Stimulated activated CD8-positive, alpha-beta memory T cell treated with anti-CD3 and anti-CD28 coated beads, Interleukin-4, amount 100 ng/mL, for 4 hours (primary cell): ENCODE results near the gene HMG20A.

Experiments
- DNase-seq, 2 donors: peaks; one replicate each; pipeline ENCODE4 v3.0.0-alpha.2; 2020; ENCODE audit warnings: low read depth in 2 of 2, low spot score in 1 of 2

HMG20A gene

GRCh38 chr15:77426871-77427270 is 6.2 kb downstream of the HMG20A start:
- no peak for DNase-seq

GRCh38 chr15:77430213-77430612 is 9.5 kb downstream of the HMG20A start:
- DNase-seq: no peak

DNA sequence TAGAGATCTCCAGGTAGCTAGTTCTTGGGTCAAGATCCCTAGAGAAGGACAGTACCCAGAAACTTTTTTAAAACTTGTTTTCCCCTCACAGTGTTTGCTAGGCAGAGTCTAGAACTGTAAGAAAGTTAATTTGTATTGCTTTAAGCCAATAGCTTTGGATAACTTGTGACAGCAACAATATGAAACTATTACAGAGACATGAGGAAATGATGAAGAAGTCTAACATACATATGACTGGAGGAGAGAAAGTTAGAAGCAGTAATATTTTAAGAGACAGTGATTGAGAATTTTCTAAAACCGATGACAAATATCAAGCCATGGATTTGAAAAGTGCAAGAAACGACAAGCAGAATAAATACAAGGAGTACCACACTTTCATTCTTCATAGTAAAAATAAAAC is 10.0 kb downstream of the HMG20A start:
- no peak for DNase-seq

GRCh38 chr15:77436822-77437221 is 16.1 kb downstream of the HMG20A start:
- DNase-seq: no peak

DNA sequence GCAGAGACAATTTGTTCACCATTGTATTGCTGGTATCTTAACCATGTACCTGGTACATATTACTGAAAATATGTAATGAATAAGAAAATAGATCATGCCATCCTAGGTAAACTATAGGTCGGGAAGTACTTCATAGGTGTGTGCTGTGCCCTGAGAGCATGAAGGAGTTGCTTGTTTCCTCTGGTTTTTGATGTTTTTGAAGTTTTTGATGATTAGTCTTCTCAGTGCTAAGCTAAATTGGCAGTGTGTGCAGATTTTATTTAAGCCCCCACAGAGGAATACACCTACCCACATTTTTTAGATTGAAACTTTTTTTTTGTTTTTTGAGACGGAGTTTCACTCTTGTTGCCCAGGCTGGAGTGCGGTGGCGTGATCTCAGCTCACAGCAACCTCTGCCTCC is 16.6 kb downstream of the HMG20A start:
- DNase-seq: no peak

GRCh38 chr15:77440378-77440999 is 19.8 kb downstream of the HMG20A start:
- DNase-seq: no peak

GRCh38 chr15:77446840-77447390 is 26.2 kb downstream of the HMG20A start:
- DNase-seq: no peak

GRCh38 chr15:77454265-77454664 is 33.6 kb downstream of the HMG20A start:
- DNase-seq: no peak

GRCh38 chr15:77454951-77455350 is 34.3 kb downstream of the HMG20A start:
- DNase-seq: no peak

DNA sequence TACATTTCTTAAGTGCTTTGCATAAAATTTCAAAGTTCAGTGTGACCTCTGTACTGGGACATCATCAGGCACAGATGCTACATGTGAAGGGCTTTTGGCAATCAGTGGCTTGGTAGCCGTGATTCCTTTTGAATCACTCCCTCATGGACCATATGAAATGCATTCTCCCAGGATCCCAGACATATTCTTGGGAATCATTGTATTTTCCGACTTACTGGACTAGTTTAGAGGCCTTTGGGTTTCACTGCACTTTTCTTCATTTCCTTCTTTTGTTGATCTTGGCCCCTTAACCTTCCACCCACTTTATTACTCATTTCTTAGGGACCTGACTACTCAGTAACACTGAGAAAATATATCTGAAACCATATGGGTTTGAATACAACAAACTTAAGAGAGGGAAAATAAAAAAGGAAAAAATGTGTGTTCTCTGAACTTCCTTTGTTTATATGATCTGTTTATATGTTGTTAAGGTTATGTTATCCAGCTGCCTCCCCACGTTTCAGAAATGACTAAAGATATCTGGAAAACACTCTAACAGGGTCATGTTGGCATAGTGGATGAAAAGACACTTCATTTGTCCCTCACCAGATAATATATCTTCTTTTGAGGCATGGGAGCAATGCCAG is 35.1 kb downstream of the HMG20A start:
- no peak for DNase-seq

DNA sequence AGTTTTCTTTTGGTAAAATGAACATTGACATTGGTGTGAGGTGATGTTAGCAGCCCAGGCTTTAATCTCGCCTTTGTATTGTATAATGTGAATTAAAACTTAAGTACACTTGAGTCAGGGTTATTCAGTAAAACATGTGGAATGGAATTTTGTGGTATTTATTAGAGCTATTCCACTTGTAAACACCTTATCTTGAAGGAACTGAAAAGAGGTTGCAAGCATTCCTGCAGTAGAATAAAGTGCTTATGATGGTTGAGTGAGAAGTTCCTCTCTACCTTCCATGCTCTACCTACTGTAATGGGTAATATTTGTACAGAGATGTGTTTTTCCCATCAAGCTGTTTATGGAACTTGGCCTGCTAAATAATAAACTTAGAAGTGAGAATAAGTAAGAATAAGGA is 36.1 kb downstream of the HMG20A start:
- no peak for DNase-seq

DNA sequence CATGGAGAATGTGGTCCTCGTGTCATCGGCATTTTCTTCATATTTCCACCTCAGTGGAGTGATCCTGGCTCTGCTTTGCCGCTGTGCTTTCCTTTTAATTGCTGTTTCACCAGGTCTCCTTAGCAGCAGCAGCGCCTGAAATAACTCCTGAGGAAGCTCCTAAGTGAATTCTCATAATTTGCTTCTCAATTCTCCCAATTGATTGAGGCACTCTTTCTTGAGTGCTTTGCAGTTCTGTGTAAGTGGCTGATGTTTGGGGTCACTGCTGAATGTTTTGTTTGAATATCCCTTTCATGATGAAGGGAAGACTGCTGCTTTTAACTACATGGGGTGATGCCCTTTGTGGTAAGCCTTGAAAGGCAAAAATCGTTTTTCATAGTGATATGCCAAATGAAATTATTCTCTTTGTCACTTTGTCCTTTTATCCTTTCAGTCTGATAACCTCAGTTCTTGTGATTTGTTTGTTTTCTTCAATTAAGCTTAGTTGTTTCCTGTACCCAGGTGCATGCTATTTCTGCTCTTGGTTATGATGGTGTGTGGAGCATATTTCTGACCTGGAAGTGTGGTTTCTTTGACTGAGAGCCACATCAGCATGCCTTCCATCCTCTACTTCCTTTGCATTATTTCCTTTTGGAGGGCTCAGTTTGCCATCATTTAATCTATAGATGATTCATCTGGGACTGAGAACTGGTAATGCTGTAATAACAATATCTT is 36.7 kb downstream of the HMG20A start:
- no peak for DNase-seq

- no peak for DNase-seq
These were observed 37.2 kb downstream of the HMG20A start for GRCh38 chr15:77457905-77458265.

DNA sequence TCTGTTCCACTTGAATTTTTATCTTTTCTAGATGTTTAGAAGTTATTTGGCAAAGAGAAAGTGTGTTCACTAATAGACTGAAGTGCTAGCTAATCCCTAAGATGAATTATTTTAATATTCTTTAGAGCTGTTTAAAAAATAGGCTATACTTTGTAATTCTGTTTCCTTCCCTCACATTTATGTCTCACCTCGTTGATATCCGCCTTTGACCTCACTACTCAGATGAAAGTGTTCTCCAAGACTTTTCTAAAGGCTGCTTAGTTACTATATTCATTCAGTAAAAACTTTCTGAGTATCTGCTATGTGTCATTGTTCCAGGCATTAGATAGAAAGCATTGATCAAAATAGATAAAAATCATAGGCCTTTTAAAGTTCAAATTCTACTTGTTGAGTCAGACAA is 38.3 kb downstream of the HMG20A start:
- DNase-seq: no peak

DNA sequence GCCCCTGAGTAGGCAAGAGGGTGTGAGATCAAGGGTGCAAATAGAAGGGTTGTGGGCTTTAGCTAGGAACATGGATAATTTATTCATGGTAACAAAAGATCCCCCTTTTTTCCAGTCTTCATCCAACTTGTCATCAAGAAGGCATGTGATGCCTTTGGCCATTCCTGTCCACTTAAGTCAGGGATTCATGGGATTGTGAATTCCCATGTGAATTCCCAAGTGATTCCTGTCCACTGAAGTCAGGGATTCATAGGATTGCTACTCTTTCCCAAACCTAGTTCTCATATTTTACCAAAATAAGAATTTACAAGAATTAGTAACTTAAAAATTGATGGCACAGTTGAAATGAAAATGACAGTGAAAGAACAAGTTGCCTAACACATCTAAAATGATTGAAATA is 40.8 kb downstream of the HMG20A start:
- DNase-seq: no peak

DNA sequence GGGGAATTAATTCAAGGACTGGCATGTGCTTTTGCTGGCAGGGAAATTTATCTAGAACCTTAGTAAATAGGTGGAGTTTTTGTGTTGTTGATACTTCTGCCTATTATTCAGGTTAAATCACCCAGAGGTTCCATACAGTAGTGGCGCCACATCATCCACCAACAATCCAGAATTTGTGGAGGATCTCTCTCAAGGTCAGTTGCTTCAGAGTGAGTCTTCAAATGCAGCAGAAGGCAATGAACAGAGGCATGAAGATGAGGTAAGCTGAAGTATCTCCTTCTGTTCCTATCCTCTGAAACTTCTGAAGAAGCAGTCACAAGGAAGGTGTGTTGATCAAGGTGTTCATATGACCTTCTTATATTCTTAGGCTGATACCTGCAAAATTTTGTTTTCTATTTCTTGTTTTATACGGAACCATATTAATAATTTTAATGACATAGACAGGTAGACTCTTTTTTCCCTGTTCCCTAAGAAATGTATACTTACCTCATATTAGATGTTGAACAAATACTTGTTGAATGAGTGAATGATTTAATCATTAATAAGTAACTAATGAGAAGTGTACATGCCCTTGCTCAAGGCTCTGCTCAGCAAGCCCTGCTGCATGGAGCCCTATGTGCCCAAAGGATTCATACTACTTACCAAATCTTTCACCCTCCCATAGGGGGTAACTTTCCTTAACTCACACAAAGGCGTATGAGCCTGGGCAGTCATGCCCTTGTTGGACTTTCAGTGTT is 43.6 kb downstream of the HMG20A start:
- no peak for DNase-seq

- no peak for DNase-seq
These were observed 45.8 kb downstream of the HMG20A start for GRCh38 chr15:77466521-77466920.

DNA sequence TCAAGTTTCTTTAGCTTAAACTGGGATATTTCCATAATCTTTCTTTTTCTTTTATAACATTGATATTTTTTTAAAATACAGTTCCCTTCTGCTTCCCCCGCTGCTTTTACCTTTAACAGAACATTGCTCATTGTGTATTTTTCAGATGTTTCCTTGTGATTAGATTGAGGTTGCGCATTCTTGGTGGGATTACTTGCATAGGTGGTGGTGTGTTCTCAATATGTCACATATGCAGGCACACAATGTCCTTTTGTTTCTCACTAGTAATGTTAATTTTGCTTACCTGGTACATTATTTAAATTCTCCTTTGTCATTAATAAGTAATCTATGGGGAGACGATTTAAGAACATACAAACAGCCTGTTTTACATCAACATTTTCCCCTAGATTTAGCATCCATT is 48.2 kb downstream of the HMG20A start:
- DNase-seq: no peak

DNA sequence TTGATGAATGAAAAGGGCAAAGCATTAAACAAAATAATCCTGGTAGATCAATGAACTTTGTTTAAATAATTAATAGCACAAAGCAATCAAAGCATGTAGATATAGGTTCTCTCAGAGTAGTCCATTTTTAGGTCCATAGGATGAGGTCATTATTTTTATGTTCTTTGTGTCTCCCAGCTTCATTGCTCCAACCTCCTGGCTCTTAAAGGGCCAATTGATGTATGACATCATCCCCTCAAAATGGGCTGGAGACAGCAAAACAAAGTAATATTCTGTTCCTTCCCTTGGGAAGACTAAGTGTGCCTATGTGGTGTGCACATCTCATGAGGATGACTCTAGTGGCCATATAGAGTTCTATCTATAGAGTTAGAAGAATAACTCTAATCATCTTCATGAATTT is 49.5 kb downstream of the HMG20A start:
- no peak for DNase-seq

DNA sequence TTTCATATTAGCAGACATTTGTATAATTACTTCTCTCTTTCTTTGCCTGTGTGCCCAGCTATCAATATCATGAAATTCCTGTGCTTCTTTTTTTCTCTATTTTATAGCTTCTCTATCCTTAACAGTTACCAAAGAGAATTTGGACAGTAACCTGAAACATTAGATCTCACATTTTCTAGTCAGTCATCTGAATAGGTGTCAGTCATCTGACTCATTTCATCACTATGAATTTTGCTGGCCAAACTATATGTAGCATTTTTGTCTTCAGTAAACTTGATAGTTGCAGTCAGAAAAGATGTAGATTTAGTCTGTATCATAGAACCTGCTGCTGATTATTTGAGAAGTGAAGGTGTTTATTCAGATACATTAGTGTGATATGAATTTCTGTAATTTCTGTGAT is 52.6 kb downstream of the HMG20A start:
- DNase-seq: no peak

DNA sequence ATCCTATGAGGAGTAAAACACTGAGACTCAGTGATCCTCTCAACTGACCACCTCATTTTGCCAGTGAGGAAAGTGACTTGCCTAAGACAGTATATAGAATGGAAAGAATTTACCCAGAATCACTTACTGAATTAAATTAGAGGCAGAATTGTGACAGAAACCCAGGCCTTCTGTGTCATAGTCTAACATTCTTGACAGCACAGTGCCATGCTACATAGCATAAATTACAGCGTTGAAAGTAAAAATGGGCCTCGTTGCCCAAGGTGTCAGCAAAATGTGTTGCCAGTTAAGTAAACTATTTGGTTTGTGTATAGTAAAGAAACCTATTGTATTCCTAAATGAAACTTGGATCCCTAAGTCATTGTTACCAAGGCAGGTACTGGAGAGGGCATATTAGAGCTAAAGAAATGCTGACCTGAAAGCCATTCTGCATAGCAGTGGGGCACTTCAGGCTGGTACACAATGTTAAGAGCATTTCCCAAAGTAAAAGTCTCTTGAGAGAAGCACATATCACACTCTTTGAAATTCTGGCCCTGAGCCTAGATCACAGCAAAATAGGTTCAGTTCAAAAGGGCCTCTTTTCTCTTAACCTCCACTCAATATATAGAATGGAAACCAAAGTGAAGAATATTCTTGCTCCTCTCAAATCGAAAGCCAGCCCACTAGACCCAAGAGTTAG is 53.8 kb downstream of the HMG20A start:
- DNase-seq: no peak
